ENCODE data around the gene INTS6.

Gene INTS6

DNA sequence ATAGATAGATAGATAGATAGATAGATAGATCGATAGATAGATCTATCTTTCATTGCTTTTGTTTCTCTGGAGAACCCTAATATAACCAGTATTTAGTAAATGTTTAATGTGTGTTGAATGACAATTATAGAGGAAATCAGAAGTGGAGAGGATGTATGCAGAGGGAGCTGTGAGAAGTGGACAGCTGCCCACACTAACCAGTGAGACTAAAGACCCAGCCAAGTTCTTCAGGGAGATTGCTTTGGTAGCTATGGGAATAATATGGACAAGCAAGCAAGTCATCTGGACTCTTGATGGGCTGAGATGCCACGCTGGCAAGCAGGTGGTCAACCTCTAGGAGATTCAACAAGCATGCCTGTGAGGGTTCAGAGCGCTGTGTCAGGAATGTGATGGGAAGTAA lies 14.9 kb upstream of the INTS6 start:
- Histone ChIP-seq H3K4me1 (no peaks in the 10 kb centered on the region), H3K36me3 (no peaks in the 10 kb centered on the region), H3K9me3 (no peaks in the 10 kb centered on the region), H3K27ac (no peak overlapping the region), H3K4me3 (no peak overlapping the region), H3K27me3 (no peaks in the 10 kb centered on the region)
- TF ChIP-seq, protein P1, sequence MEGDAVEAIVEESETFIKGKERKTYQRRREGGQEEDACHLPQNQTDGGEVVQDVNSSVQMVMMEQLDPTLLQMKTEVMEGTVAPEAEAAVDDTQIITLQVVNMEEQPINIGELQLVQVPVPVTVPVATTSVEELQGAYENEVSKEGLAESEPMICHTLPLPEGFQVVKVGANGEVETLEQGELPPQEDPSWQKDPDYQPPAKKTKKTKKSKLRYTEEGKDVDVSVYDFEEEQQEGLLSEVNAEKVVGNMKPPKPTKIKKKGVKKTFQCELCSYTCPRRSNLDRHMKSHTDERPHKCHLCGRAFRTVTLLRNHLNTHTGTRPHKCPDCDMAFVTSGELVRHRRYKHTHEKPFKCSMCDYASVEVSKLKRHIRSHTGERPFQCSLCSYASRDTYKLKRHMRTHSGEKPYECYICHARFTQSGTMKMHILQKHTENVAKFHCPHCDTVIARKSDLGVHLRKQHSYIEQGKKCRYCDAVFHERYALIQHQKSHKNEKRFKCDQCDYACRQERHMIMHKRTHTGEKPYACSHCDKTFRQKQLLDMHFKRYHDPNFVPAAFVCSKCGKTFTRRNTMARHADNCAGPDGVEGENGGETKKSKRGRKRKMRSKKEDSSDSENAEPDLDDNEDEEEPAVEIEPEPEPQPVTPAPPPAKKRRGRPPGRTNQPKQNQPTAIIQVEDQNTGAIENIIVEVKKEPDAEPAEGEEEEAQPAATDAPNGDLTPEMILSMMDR (IDR thresholded peaks at IDR 0.05), result no peak
- intact Hi-C loops (cut with DNase I; ENCODE audit: low total_unique reads), result no loop called here
- DNase-seq, result no peak

DNA sequence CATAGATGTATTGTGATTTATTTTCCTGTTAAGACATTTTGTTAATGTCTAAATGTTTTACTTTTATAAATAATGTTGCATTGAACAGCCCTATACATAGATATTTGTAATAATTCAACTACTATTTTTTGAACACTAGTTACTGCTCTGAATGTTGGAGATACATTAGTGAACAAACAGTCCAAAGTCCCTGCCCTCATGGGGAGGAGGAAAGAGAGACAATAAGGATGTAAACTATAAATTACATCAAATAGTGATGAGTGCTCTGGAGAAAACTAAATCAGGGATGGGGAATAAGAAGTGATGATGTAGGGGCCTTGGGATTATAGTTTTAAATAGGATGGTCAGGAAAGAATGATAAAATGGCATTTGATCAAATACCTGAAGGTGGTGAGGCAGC lies 12.3 kb upstream of the INTS6 start:
- no peaks in the 10 kb centered on the region for H3K9me3 ChIP-seq
- H3K4me1 ChIP-seq, result no peaks in the 10 kb centered on the region
- H3K27ac ChIP-seq, result no peak overlapping the region
- intact Hi-C loops (cut with DNase I; ENCODE audit: low total_unique reads), result no loop called here
- TF ChIP-seq, protein P1 (IDR thresholded peaks at IDR 0.05), result no peak
- H3K36me3 ChIP-seq, result no peaks in the 10 kb centered on the region
- DNase-seq, result no peak
- H3K27me3 ChIP-seq, result no peaks in the 10 kb centered on the region
- no peak overlapping the region for H3K4me3 ChIP-seq

DNA sequence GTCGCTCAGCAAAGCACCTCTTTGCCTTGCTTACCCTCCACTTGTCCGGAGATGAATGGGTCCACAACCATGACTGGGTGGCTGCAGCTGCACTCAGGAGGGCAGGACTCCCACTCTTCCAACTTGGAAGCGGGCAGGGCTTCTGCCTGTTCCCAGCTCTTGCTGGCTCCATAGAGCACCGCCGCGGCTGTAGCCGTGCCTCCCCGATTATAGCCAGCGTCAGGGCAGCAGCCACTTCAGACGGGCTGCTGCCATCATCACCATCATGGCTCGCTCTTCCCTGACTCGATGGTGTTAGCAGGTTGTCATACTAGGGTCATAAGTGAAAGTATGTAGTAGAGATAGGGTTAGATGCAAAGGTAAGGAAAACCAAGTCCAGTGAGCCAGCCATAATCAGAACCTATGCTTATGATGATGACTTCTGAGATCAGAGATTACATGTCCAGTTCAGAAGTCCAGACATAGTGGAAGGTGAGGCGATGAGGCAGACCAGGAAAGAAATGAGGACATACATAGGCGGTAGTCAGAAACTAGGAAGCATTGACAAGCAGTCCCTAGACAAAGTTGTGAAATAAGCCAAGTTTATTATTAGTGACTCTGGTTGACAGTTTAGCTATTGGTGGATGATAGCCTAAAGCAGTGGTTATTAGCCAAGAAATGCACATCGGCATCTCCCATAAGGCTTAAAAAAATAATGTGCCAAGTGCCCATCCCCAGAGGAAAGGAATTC lies 4.4 kb upstream of the INTS6 start:
- H3K36me3 ChIP-seq, result peaks cover 8 to 16% (median 14%) of the 10 kb centered on the region in 3 donors
- intact Hi-C loops (cut with DNase I; ENCODE audit: low total_unique reads), result loop anchor here (10.0 kb wide), 3 partner anchors 278 to 1198 kb away; partner anchors contain the start of genes ALG11, ATP7B and SUGT1
- no peak for DNase-seq
- H3K27me3 ChIP-seq, result no peaks in the 10 kb centered on the region
- H3K27ac ChIP-seq, result no peak overlapping the region
- TF ChIP-seq, protein P1 (IDR thresholded peaks at IDR 0.05), result no peak
- no peak overlapping the region for H3K4me3 ChIP-seq
- H3K9me3 ChIP-seq, result no peaks in the 10 kb centered on the region
- peaks cover 0 to 9% (median 0%) of the 10 kb centered on the region in 4 donors for H3K4me1 ChIP-seq

DNA sequence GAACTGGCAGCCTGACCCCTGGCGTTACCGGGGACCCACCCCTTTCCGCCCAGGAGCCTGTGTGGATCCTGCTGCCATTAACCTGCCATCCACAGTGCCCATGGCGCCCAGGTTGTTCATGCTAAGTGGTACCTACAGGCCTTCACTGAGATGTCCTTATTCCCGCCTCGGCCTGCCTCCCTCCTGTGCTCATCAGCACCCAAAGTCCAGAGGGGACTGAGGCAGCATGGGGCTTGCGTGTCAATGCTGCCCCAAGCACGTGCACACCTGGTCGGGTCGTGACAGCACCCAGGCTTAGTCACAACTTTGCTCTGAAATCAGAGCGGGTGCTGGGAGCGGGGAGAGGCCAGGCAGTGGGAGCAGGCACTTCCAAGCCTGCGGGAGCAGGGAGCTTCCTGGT lies 3.7 kb upstream of the INTS6 start:
- no peak overlapping the region for H3K4me3 ChIP-seq
- TF ChIP-seq, protein P1 (IDR thresholded peaks at IDR 0.05), result no peak
- H3K36me3 ChIP-seq, result peaks cover 8 to 16% (median 14%) of the 10 kb centered on the region in 3 donors
- H3K4me1 ChIP-seq, result peaks cover 0 to 9% (median 0%) of the 10 kb centered on the region in 4 donors
- DNase-seq, result no peak
- intact Hi-C loops (cut with DNase I; ENCODE audit: low total_unique reads), result loop anchor here (10.0 kb wide), 3 partner anchors 278 to 1198 kb away; partner anchors contain the start of genes ALG11, ATP7B and SUGT1
- no peak overlapping the region for H3K27ac ChIP-seq
- H3K9me3 ChIP-seq, result no peaks in the 10 kb centered on the region
- no peaks in the 10 kb centered on the region for H3K27me3 ChIP-seq

DNA sequence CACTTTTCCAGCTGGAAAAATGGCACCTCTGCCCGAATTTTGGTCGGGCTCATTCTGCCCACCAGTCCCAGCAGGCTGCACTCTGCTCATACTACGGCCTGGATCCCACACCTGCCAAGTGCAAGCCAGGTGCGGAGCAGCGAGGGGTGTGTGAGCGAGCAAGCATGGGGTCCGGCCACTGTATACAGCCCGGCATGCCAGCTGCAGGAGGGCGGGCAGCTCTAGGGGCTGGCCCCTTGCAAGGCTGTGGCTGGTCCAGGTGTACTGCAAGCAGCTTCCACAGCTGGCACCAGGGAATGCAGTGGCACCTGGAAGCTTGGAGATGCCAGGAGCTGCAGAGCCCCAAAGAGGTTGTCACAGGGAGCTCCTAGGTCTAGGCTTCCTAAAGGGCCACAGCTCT lies 2.7 kb upstream of the INTS6 start:
- intact Hi-C loops (cut with DNase I; ENCODE audit: low total_unique reads), result loop anchor here (10.0 kb wide), 3 partner anchors 279 to 1199 kb away; partner anchors contain the start of genes ALG11, ATP7B and SUGT1
- DNase-seq, result no peak
- Histone ChIP-seq H3K27ac (no peak overlapping the region), H3K36me3 (peaks cover 8 to 17% (median 16%) of the 10 kb centered on the region in 3 donors), H3K27me3 (no peaks in the 10 kb centered on the region), H3K4me1 (peaks cover 0 to 16% (median 5%) of the 10 kb centered on the region in 4 donors), H3K4me3 (no peak overlapping the region), H3K9me3 (no peaks in the 10 kb centered on the region)
- TF ChIP-seq, protein P1 (IDR thresholded peaks at IDR 0.05), result no peak

Measured in tibial artery (tissue), 4 donors.